A549 treated with GW870086 at 1 μM for 4 hours (cell line): ENCODE measurements around the gene CST7. TPM values are rescaled to one million over a fixed set of nuclear protein-coding genes. Genes with fewer than 3 reads are reported as not detected.

Source experiments
- total RNA-seq: library from RNA; stranded (reverse); fragments of 200-300 nt; extraction: Qiagen RNA extraction; gene quantifications from 5 replicates; pipeline ENCODE4 v1.2.3, GENCODE V29; 2022; ENCODE audit warnings: low read depth

The CST7 gene, protein sequence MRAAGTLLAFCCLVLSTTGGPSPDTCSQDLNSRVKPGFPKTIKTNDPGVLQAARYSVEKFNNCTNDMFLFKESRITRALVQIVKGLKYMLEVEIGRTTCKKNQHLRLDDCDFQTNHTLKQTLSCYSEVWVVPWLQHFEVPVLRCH
- 0.14 to 0.19 TPM in 2 of 5 replicates, not detected in the others for total RNA-seq

DNA sequence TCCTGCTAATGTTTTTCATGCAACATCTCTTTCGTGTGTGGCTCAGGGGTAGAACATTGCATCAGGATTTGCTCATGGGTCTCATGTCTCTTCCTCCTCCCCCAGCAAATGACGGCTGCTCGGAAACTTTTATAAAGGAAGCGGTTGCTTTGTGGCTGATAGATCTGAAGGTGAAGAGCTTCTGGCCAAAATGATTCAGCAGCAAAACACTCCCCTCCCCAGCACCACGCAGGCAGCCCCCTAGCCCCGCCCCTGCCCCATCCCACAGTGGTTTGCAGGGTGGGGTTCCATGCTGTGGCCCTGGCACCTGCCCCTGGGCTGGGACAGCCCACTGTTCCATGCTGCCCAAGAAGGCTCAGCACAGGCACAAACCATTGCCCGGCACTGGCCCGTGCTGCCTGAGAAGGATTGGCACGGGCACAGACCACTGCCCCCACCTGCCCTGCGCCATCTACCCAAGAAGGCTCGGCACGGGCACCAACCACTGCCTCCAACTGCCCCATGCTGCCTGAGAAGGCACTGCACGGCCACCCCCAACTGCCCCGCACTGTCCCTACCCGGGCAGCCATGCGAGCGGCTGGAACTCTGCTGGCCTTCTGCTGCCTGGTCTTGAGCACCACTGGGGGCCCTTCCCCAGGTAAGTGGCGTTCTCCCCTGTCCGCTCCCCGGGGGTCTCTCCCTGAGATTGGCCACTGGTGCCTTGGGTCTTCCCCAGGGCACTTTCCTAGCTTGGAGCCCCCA, at the start of gene CST7:
CST7 (plus strand) TSS at position 331 of the 741 bp plus-strand sequence; CDS start at position 568, 237 bp downstream.

DNA sequence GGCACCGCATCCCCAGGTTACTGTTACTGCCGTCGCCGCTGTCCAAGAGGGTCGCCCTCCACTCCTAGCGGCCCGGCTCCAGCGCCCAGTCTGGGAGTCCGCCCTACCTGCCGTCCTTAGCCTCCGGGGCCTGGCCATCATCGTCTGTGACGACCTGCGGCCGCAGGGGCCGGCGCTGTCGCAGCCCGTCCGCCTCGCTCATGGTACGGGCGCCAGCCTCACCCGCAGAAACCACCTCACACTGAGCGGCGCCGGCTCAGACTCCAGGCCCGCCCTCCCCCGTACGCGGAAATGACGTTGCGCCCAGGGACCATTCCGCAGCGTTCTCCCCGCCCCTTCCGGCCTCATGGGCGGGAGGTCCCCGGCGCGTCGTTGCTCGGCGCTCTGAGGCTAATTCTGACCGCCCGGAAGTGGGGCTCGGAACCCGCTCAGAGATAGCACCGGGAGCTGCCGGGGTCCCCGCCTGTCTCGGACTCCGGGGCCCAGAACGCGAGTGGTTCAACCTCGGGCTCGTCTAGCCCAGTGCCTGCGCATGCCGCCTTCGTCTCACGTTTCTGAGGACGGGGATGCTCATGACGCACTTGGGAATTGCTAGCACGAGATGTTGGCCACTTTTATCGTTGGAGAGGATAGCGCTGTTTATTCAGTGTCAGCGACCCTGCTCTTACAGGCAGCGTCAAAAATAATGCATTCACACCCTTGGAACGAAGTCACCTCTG, 43.6 kb downstream of the CST7 start, which contains the start of gene APMAP:
APMAP (minus strand) TSS at position 265 of the 719 bp plus-strand sequence; CDS start at position 202, 63 bp downstream.

Other genes with a start within 250 kb of the CST7 start
- 162 to 181 TPM (median 174 TPM) in 5 replicates for gene APMAP, start 43.5 kb downstream of the CST7 start, total RNA-seq
- 10.3 to 14.6 TPM (median 14.0 TPM) in 5 replicates for gene ACSS1, start 108.9 kb downstream of the CST7 start, total RNA-seq
- gene VSX1, start 132.9 kb downstream of the CST7 start, total RNA-seq: 0.43 to 1.1 TPM (median 0.61 TPM) in 5 replicates
- 139 to 161 TPM (median 150 TPM) in 5 replicates for gene ENTPD6, start 246.4 kb downstream of the CST7 start, total RNA-seq